ENCODE data around the gene CALHM4.

CALHM4 gene

GRCh38 chr6:116513224-116513875 is 40.2 kb upstream of the CALHM4 start:
- ChIA-PET CTCF (interaction anchor here (0.8 to 1.4 kb wide), 3 partner anchors 9 to 17 kb away, joined by 3 to 7 read pairs (median 5); no protein-coding TSS in a partner anchor), POLR2A (interaction anchor here (0.5 to 3.3 kb wide), 4 partner anchors 58 to 413 kb away, joined by 3 to 17 read pairs (median 4); partner anchors contain the start of genes NT5DC1, RWDD1 and TSPYL1)
- TF ChIP-seq L3MBTL2 (conservative IDR thresholded peaks at IDR 0.05), result no peak
- TF ChIP-seq, protein P1, sequence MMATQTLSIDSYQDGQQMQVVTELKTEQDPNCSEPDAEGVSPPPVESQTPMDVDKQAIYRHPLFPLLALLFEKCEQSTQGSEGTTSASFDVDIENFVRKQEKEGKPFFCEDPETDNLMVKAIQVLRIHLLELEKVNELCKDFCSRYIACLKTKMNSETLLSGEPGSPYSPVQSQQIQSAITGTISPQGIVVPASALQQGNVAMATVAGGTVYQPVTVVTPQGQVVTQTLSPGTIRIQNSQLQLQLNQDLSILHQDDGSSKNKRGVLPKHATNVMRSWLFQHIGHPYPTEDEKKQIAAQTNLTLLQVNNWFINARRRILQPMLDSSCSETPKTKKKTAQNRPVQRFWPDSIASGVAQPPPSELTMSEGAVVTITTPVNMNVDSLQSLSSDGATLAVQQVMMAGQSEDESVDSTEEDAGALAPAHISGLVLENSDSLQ (IDR thresholded peaks at IDR 0.05), result peak; percentile 66
- DNase-seq (ENCODE audit: extremely low spot score), result no peak

DNA sequence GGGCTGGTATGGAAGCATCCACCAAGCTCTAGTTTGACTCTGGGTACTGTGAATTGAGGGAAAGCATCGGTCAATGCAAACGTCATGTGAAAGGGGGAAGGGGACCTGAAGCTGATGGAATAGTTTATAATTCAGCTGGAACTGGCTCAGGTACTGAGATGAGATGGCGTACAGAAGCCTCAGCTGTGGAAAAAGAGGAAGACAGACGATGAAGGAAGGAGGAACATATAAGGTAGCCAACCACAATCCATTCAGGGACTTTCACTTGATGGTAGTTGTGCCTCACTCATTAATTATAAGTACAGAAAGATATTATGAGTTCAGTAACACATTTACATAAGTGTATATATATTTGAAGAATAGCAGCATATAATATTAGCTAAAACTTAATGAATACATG is 39.4 kb upstream of the CALHM4 start:
- DNase-seq (ENCODE audit: extremely low spot score), result no peak
- TF ChIP-seq LEF1 (IDR thresholded peaks at IDR 0.05; ENCODE audit: borderline replicate concordance), result no peak
- no peak for TF ChIP-seq SP1 (IDR thresholded peaks at IDR 0.05)
- TF ChIP-seq, protein P1 (IDR thresholded peaks at IDR 0.05), result no peak
- TF ChIP-seq SUZ12 (IDR thresholded peaks at IDR 0.05), result no peak
- TF ChIP-seq ARNT (IDR thresholded peaks at IDR 0.05), result no peak
- no peak for TF ChIP-seq BHLHE40 (IDR thresholded peaks at IDR 0.05; ENCODE audit: borderline replicate concordance)
- TF ChIP-seq NFRKB (IDR thresholded peaks at IDR 0.05), result no peak
- TF ChIP-seq HDGF (IDR thresholded peaks at IDR 0.05; ENCODE audit: borderline replicate concordance), result no peak
- TF ChIP-seq ZNF384 (IDR thresholded peaks at IDR 0.05), result no peak
- no peak for TF ChIP-seq TARDBP (IDR thresholded peaks at IDR 0.05)
- TF ChIP-seq ELF4 (IDR thresholded peaks at IDR 0.05), result no peak
- no peak for TF ChIP-seq CTBP1 (IDR thresholded peaks at IDR 0.05; ENCODE audit: borderline replicate concordance)
- no peak for TF ChIP-seq FOXA1 (IDR thresholded peaks at IDR 0.05)
- TF ChIP-seq FOXK2 (IDR thresholded peaks at IDR 0.05), result no peak
- no peak for TF ChIP-seq FOXM1 (IDR thresholded peaks at IDR 0.05; ENCODE audit: borderline replicate concordance)
- no peak for TF ChIP-seq L3MBTL2 (conservative IDR thresholded peaks at IDR 0.05)
- ChIA-PET CTCF (interaction anchor here (0.6 to 1.4 kb wide), 5 partner anchors 8 to 259 kb away, joined by 3 to 7 read pairs (median 4); no protein-coding TSS in a partner anchor), POLR2A (interaction anchor here (0.5 to 3.3 kb wide), 4 partner anchors 57 to 413 kb away, joined by 3 to 17 read pairs (median 4); partner anchors contain the start of genes NT5DC1, RWDD1 and TSPYL1)

- ChIA-PET CTCF (interaction anchor here (0.6 to 1.5 kb wide), 2 partner anchors 18 to 199 kb away, joined by 3 to 7 read pairs; no protein-coding TSS in a partner anchor), POLR2A (interaction anchor here (1.2 to 1.4 kb wide), 3 partner anchors 56 to 235 kb away, joined by 3 to 4 read pairs (median 3); partner anchors contain the start of gene TSPYL1)
- DNase-seq (ENCODE audit: extremely low spot score), result no peak
- TF ChIP-seq TARDBP (IDR thresholded peaks at IDR 0.05) (no peak), L3MBTL2 (conservative IDR thresholded peaks at IDR 0.05) (no peak), ELF4 (IDR thresholded peaks at IDR 0.05) (no peak), FOXA1 (IDR thresholded peaks at IDR 0.05) (no peak), CTBP1 (IDR thresholded peaks at IDR 0.05; ENCODE audit: borderline replicate concordance) (no peak), FOXK2 (IDR thresholded peaks at IDR 0.05) (no peak), ZNF384 (IDR thresholded peaks at IDR 0.05) (no peak), SP1 (IDR thresholded peaks at IDR 0.05) (no peak), NFRKB (IDR thresholded peaks at IDR 0.05) (no peak), SUZ12 (IDR thresholded peaks at IDR 0.05) (no peak), HDGF (IDR thresholded peaks at IDR 0.05; ENCODE audit: borderline replicate concordance) (no peak), BHLHE40 (IDR thresholded peaks at IDR 0.05; ENCODE audit: borderline replicate concordance) (no peak), FOXM1 (IDR thresholded peaks at IDR 0.05; ENCODE audit: borderline replicate concordance) (no peak), ARNT (IDR thresholded peaks at IDR 0.05) (no peak), LEF1 (IDR thresholded peaks at IDR 0.05; ENCODE audit: borderline replicate concordance) (no peak)
- TF ChIP-seq, protein P1 (IDR thresholded peaks at IDR 0.05), result no peak
Measured at GRCh38 chr6:116515141-116515540, 38.4 kb upstream of the CALHM4 start.

DNA sequence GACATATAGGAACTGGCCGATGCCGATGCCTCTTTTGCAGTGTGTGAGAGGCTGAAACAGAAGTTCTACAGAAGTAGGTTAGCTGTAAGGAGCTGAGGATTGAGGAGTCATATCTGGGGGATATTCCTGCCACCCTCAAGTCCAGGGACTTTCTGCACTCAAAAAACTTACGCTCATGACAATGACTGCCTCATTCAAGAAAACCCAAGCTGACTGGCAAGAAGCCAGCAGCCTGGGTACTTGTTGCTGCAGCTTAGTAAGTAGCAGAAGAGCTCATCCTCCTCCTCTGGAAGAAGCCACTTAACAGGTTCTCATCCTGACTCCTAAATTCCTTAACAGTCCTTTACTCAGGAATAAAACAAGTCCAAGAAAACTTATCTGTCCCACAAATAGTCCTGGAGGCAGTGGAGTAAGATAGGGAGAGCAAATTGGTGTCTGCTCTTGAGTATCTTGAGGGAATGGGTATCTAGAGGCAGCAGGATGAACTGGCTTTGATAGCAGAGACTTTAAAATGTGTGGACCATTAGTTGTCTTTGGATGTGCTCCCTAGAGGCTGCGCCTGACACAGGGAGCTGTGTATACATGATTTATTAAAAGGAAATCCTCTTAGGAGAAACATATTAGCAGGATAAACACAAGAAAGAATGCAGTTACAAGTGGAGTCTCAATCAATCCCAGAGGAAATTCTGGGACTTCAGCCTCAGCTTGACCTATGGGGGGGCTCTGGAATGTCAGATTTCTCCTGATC is 34.8 kb upstream of the CALHM4 start:
- TF ChIP-seq L3MBTL2 (conservative IDR thresholded peaks at IDR 0.05), result no peak
- TF ChIP-seq, protein P1 (IDR thresholded peaks at IDR 0.05), result no peak
- TF ChIP-seq NFRKB (IDR thresholded peaks at IDR 0.05), result no peak
- TF ChIP-seq SP1 (IDR thresholded peaks at IDR 0.05), result no peak
- no peak for TF ChIP-seq SUZ12 (IDR thresholded peaks at IDR 0.05)
- TF ChIP-seq FOXK2 (IDR thresholded peaks at IDR 0.05), result no peak
- no peak for TF ChIP-seq FOXA1 (IDR thresholded peaks at IDR 0.05)
- no peak for TF ChIP-seq HDGF (IDR thresholded peaks at IDR 0.05; ENCODE audit: borderline replicate concordance)
- TF ChIP-seq BHLHE40 (IDR thresholded peaks at IDR 0.05; ENCODE audit: borderline replicate concordance), result no peak
- TF ChIP-seq ARNT (IDR thresholded peaks at IDR 0.05), result no peak
- no peak for TF ChIP-seq CTBP1 (IDR thresholded peaks at IDR 0.05; ENCODE audit: borderline replicate concordance)
- ChIA-PET CTCF (no interaction called here), POLR2A (no interaction called here)
- DNase-seq (ENCODE audit: extremely low spot score), result no peak

- TF ChIP-seq ARNT (IDR thresholded peaks at IDR 0.05) (no peak), L3MBTL2 (conservative IDR thresholded peaks at IDR 0.05) (no peak), LEF1 (IDR thresholded peaks at IDR 0.05; ENCODE audit: borderline replicate concordance) (no peak), TARDBP (IDR thresholded peaks at IDR 0.05) (no peak), BHLHE40 (IDR thresholded peaks at IDR 0.05; ENCODE audit: borderline replicate concordance) (no peak), FOXA1 (IDR thresholded peaks at IDR 0.05) (no peak), ZNF384 (IDR thresholded peaks at IDR 0.05) (no peak), HDGF (IDR thresholded peaks at IDR 0.05; ENCODE audit: borderline replicate concordance) (no peak), NFRKB (IDR thresholded peaks at IDR 0.05) (no peak), CTBP1 (IDR thresholded peaks at IDR 0.05; ENCODE audit: borderline replicate concordance) (no peak), ELF4 (IDR thresholded peaks at IDR 0.05) (no peak), SUZ12 (IDR thresholded peaks at IDR 0.05) (no peak), FOXM1 (IDR thresholded peaks at IDR 0.05; ENCODE audit: borderline replicate concordance) (no peak), FOXK2 (IDR thresholded peaks at IDR 0.05) (no peak), SP1 (IDR thresholded peaks at IDR 0.05) (no peak)
- TF ChIP-seq, protein P1 (IDR thresholded peaks at IDR 0.05), result no peak
- ChIA-PET CTCF (interaction anchor here (0.5 to 1.3 kb wide), 3 partner anchors 11 to 216 kb away, joined by 3 to 6 read pairs (median 3); partner anchors contain the start of gene CALHM5), POLR2A (no interaction called here)
- DNase-seq (ENCODE audit: extremely low spot score), result no peak
Measured at GRCh38 chr6:116522896-116523295, 30.7 kb upstream of the CALHM4 start.

Data from HEK293T (cell line).